ENCODE results near the gene PRR23B.

The PRR23B gene

DNA sequence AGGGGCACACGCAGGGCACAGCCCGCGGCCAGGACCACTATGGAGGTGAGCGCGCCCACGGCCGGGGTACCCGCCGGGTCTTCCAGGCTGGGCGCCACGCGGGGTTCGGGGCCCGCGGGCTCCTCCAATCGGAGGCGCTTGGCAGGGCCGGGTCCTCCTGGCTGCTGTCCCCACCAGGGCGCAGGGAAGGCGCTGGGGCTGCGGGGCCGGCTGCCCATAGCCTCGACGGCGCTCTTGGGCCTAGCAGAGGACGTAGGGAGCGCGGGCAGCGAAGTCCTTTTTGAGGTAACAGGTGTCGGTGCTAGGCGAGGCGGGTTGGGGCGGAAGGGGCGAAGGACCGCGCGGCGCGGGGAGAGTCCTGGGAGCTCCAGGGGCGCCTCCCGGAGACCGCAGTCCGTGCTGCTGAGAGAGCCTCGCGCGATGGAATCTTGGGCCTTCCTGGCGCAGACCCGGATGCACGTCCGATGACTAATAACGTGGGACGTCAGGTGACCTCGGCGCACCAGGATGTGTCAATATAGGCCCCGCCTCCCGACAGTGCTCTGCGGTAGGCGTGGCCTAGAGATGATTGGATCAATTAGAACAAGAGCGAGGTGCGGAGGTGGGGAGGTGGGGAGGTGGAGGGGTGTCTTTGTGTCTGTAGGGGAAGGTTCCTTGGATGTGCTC lies 14.5 kb downstream of the PRR23B start, which contains the start of gene PRR23A:
Gene PRR23A (minus strand): TSS at position 218 of the 666 bp plus-strand sequence. CDS start 0 bp downstream, at position 218.
- Histone ChIP-seq H3K9me3 (ENCODE audit: low read length) (no peaks in the 10 kb centered on the region), H2AFZ (ENCODE audit: low read depth, low read length) (no peak within 1 kb of the TSS), H3K36me3 (ENCODE audit: insufficient read depth, low read length) (no peaks in the 10 kb centered on the region), H3K4me3 (ENCODE audit: low read length) (no peak within 1 kb of the TSS), H3K27me3 (ENCODE audit: insufficient read depth, low read length) (no peaks in the 10 kb centered on the region), H3K4me1 (ENCODE audit: insufficient read depth, low read length) (no peaks in the 10 kb centered on the region)

DNA sequence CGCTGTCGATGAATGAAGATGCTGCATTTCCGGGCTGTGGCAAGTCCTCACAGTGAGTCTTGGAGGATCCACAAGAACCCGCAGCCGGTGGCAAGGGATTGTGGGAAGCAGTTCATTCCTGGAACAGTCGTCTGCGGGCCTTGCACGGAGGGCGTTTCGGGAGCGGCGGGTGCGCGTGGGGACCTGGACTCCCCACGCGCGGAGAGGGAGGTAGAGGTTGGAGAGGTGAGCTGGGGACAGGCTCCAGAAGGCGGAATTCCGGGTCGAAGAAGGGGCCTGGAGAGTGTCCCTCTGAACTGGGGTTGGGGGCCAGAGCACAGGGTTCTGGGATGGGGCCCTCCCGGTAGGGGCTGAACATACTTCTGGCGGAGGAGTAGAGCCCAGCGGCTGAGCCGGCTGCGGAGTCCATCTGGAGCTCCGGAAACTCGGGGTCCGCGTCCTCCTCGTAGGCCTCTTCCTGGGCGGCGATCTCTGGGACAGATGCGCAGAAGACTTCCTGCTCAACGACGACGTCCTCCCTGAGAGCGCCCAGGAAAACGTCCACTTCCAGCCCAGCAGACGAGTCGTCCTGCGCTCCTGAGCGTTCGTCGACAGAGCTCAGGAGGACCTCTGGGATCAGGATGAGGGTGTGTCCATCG lies 15.3 kb downstream of the PRR23B start:
- Histone ChIP-seq H3K27me3 (ENCODE audit: insufficient read depth, low read length) (no peaks in the 10 kb centered on the region), H3K36me3 (ENCODE audit: insufficient read depth, low read length) (no peaks in the 10 kb centered on the region), H3K4me1 (ENCODE audit: insufficient read depth, low read length) (no peaks in the 10 kb centered on the region), H3K9me3 (ENCODE audit: low read length) (no peaks in the 10 kb centered on the region), H3K4me3 (ENCODE audit: low read length) (no peak overlapping the region), H2AFZ (ENCODE audit: low read depth, low read length) (no peak overlapping the region)

DNA sequence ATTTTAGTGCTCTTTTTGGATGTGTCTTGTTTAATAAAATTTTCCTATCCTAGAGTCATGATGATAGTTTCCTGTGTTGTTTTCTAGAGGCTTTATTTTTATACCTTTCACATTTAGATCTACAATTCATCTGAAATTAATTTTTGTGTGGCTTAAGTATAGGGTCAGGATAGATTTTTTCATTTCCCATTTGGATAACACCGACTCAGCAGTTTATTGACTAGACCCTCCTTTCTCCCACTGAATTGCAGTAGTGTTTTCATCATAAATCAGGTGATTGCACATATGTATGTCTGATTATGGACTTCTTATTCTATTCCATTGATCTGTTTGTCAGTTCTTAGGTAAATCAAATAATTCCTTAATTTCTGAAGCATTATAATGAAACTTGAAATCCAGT lies 25.0 kb downstream of the PRR23B start:
- H3K27me3 ChIP-seq (ENCODE audit: insufficient read depth, low read length), result no peaks in the 10 kb centered on the region
- H3K36me3 ChIP-seq (ENCODE audit: insufficient read depth, low read length), result no peaks in the 10 kb centered on the region
- no peak overlapping the region for H2AFZ ChIP-seq (ENCODE audit: low read depth, low read length)
- H3K4me3 ChIP-seq (ENCODE audit: low read length), result no peak overlapping the region
- no peaks in the 10 kb centered on the region for H3K9me3 ChIP-seq (ENCODE audit: low read length)
- H3K4me1 ChIP-seq (ENCODE audit: insufficient read depth, low read length), result no peaks in the 10 kb centered on the region

DNA sequence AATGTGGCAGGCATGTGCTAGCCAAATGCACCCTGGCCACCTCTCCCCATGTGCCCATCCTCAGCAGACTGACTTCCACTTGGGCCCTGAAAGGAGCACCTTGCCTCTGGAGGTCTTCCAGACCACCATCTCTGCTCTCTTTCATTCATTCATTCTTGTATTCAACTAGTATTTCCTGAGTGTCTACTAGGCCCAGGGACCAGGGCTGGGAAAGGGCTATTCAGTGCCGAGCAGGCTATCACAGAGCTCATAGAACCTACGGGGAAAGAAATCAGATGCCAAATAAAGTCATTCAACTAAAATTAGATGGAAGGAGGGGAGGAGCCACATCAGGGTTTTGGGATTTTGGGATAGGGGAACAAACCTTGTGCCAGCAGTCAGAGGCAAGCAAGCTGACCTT lies 33.5 kb downstream of the PRR23B start:
- H3K36me3 ChIP-seq (ENCODE audit: insufficient read depth, low read length), result no peaks in the 10 kb centered on the region
- no peaks in the 10 kb centered on the region for H3K9me3 ChIP-seq (ENCODE audit: low read length)
- H3K27me3 ChIP-seq (ENCODE audit: insufficient read depth, low read length), result no peaks in the 10 kb centered on the region
- no peak overlapping the region for H3K4me3 ChIP-seq (ENCODE audit: low read length)
- H2AFZ ChIP-seq (ENCODE audit: low read depth, low read length), result no peak overlapping the region
- no peaks in the 10 kb centered on the region for H3K4me1 ChIP-seq (ENCODE audit: insufficient read depth, low read length)

DNA sequence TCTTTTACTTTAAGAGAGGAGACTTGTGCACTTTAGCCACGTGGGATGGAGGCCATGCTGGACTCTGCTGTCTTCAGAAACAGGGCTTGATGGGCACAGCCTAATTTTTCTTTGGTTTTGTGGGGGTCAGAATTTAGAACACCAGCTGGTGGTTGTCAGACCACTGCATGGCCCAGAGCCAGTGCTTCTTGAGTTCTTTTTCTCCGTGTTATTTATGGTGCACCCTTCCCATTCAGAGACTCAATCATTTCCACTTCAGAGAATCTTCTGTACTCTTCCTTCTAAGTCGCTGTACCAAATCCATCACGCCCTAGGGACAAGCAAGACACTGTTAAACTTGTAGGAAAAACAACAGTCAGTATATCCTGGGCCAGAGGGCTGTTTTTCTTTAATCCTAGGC lies 34.8 kb downstream of the PRR23B start:
- Histone ChIP-seq H3K27me3 (ENCODE audit: insufficient read depth, low read length) (no peaks in the 10 kb centered on the region), H2AFZ (ENCODE audit: low read depth, low read length) (no peak overlapping the region), H3K4me3 (ENCODE audit: low read length) (no peak overlapping the region), H3K4me1 (ENCODE audit: insufficient read depth, low read length) (no peaks in the 10 kb centered on the region), H3K9me3 (ENCODE audit: low read length) (no peaks in the 10 kb centered on the region), H3K36me3 (ENCODE audit: insufficient read depth, low read length) (no peaks in the 10 kb centered on the region)

DNA sequence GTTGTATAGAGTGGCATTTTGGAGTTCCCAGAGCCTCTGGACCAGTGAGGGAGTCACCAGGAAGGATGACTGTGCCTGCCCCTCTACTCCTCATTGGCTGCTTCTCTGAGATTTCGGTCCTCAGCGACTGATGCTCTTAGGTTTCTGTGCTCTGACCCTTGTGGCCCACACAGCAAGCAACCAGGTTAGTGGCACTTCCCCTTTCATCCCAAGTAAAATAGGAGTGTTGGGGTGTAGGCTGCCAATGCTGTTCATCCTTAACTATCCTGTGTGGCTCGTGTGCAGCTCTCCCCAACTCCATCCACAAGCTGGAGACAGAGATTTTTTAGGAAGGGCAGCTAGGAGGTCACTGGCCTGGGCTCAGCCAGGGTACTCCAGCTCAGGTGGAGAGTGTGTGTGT lies 35.9 kb downstream of the PRR23B start:
- Histone ChIP-seq H3K27me3 (ENCODE audit: insufficient read depth, low read length) (no peaks in the 10 kb centered on the region), H3K36me3 (ENCODE audit: insufficient read depth, low read length) (no peaks in the 10 kb centered on the region), H3K4me3 (ENCODE audit: low read length) (no peak overlapping the region), H3K4me1 (ENCODE audit: insufficient read depth, low read length) (no peaks in the 10 kb centered on the region), H3K9me3 (ENCODE audit: low read length) (no peaks in the 10 kb centered on the region), H2AFZ (ENCODE audit: low read depth, low read length) (no peak overlapping the region)

DNA sequence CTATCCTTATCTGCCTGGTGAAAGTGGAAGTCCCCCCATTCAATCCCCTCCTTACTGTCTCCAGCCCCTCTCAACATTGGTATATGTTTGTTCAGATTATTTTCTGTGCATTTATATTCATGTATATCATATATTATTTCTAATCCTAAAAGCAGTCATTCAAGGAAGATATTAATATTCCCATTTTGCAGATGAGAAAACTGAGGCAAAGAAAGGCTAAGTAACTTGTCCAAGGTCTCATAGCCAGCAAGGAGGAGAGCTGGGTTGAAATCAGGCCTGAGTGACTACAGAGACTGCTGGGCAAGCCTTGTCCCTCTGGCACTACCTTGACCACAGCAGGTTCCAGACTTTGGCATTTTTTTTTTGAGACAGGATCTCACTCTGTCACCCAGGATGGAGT lies 44.7 kb downstream of the PRR23B start:
- Histone ChIP-seq H3K4me1 (ENCODE audit: insufficient read depth, low read length) (no peaks in the 10 kb centered on the region), H3K9me3 (ENCODE audit: low read length) (no peaks in the 10 kb centered on the region), H3K4me3 (ENCODE audit: low read length) (no peak overlapping the region), H2AFZ (ENCODE audit: low read depth, low read length) (no peak overlapping the region), H3K27me3 (ENCODE audit: insufficient read depth, low read length) (no peaks in the 10 kb centered on the region), H3K36me3 (ENCODE audit: insufficient read depth, low read length) (no peaks in the 10 kb centered on the region)

DNA sequence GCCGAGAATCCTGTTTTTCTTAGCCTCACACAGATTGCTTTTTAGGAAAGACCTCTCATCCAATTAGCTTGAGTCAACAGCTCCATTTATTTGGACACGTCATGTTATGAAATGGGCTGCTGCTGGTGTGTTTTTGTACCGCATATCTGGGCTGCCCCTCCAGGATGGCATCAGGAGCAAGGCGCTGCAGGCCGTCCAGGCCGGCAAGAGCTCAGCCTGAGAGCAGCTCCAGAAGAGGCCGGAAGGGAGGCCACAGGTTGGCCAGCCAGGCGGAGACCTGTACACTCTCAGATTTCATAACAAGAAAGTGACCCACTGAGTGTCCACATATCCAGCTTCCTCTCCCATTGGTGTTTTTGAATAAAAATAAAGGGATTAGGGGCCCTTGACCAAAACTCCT lies 45.4 kb downstream of the PRR23B start:
- H3K4me3 ChIP-seq (ENCODE audit: low read length), result no peak overlapping the region

DNA sequence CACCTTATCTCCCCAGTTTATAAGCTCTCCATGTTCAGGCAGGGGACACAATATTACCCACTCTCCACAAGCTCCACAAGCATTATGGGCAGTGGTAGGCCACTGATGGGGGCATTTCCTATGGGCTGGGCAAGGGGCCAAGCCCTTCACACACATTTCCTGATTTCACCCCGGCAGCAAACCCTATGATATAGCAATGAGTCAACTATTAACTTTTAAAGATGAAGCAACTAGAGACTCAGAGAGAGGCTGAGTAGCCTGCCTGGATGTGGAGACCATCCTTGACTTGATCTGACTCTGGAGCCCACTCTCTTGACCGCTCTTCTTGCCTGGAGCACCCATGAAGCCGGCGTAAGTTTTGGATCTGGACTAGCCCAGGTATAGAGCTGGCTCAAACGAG lies 46.3 kb downstream of the PRR23B start:
- Histone ChIP-seq H3K4me1 (ENCODE audit: insufficient read depth, low read length) (no peaks in the 10 kb centered on the region), H2AFZ (ENCODE audit: low read depth, low read length) (no peak overlapping the region), H3K9me3 (ENCODE audit: low read length) (no peaks in the 10 kb centered on the region), H3K27me3 (ENCODE audit: insufficient read depth, low read length) (no peaks in the 10 kb centered on the region), H3K36me3 (ENCODE audit: insufficient read depth, low read length) (no peaks in the 10 kb centered on the region), H3K4me3 (ENCODE audit: low read length) (no peak overlapping the region)

More for the DNA sequence above, 45.4 kb downstream of the PRR23B start:
- no peaks in the 10 kb centered on the region for H3K36me3 ChIP-seq (ENCODE audit: insufficient read depth, low read length)
- H2AFZ ChIP-seq (ENCODE audit: low read depth, low read length), result no peak overlapping the region
- H3K4me1 ChIP-seq (ENCODE audit: insufficient read depth, low read length), result no peaks in the 10 kb centered on the region
- H3K27me3 ChIP-seq (ENCODE audit: insufficient read depth, low read length), result no peaks in the 10 kb centered on the region
- H3K9me3 ChIP-seq (ENCODE audit: low read length), result no peaks in the 10 kb centered on the region

DNA sequence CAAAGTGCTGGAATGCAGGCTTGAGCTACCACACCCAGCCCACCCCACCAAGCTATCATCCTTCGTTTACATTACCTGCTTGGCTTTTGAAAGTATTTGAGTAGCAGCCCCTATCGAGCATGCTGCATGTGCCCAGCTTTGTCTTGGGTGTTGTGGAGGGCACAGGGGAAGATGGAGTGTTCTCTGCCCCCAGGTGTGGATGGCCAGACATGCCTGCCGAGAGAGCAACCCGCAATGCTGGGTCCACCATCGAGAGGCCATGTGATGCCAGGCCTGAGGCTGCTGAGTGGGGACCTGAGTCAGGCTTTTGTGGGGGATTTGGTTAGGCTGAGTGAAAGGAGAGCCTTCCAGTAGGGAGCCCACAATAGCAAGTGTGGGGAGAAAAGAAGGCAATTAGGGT lies 47.8 kb downstream of the PRR23B start:
- H2AFZ ChIP-seq (ENCODE audit: low read depth, low read length), result no peak overlapping the region
- no peaks in the 10 kb centered on the region for H3K36me3 ChIP-seq (ENCODE audit: insufficient read depth, low read length)
- no peaks in the 10 kb centered on the region for H3K4me1 ChIP-seq (ENCODE audit: insufficient read depth, low read length)
- H3K4me3 ChIP-seq (ENCODE audit: low read length), result no peak overlapping the region
- no peaks in the 10 kb centered on the region for H3K9me3 ChIP-seq (ENCODE audit: low read length)
- no peaks in the 10 kb centered on the region for H3K27me3 ChIP-seq (ENCODE audit: insufficient read depth, low read length)

DNA sequence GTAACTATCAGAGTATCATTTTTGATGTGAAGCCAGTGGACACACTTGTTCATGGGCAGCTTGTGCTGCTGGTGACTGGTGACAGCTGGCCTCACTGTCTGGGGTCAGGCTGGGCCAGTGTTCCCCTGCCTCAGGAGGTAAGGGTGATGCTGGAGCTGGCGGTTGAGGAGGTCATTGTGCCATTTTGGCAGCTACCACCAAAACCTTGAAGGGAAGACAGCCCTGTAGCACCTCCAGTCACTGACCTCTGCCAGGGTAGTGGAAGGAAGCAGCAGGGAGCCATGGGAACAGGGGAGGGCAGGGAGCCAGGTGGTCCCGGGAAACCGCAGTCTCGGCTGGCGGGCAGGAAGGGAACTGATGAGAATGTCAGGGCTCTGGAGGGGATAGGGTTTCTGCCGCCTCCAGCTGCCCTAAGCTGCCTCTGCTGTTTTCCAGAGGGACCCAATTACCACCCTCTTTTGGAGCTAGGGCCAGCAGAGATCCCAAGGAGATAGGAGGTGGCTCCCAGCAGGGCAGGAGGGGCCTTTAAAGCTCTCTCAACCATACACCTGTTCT lies 48.9 kb downstream of the PRR23B start:
- no peaks in the 10 kb centered on the region for H3K9me3 ChIP-seq (ENCODE audit: low read length)
- no peaks in the 10 kb centered on the region for H3K36me3 ChIP-seq (ENCODE audit: insufficient read depth, low read length)
- H3K27me3 ChIP-seq (ENCODE audit: insufficient read depth, low read length), result no peaks in the 10 kb centered on the region
- H2AFZ ChIP-seq (ENCODE audit: low read depth, low read length), result no peak overlapping the region
- no peaks in the 10 kb centered on the region for H3K4me1 ChIP-seq (ENCODE audit: insufficient read depth, low read length)
- H3K4me3 ChIP-seq (ENCODE audit: low read length), result no peak overlapping the region
